Measurements from ENCODE around the gene NMRK2.

The NMRK2 gene

DNA sequence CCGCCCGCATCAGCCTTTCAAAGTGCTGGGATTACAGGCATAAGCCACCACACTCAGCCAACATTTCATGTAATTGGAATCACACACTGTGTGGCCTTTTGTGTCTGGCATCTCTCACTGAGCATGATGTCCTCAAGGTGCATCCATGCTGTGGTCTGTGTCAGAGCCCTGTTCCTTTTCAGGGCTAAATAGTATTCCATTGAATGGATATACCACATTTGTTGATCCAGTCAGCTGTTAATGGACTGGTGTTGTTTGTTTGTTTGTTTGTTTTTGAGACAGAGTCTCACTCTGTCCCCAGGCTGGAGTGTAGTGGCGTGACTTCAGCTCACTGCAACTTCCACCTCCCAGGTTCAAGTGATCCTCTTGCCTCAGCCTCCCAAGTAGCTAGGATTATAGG lies 34.4 kb upstream of the NMRK2 start:
- TF ChIP-seq, protein P1, sequence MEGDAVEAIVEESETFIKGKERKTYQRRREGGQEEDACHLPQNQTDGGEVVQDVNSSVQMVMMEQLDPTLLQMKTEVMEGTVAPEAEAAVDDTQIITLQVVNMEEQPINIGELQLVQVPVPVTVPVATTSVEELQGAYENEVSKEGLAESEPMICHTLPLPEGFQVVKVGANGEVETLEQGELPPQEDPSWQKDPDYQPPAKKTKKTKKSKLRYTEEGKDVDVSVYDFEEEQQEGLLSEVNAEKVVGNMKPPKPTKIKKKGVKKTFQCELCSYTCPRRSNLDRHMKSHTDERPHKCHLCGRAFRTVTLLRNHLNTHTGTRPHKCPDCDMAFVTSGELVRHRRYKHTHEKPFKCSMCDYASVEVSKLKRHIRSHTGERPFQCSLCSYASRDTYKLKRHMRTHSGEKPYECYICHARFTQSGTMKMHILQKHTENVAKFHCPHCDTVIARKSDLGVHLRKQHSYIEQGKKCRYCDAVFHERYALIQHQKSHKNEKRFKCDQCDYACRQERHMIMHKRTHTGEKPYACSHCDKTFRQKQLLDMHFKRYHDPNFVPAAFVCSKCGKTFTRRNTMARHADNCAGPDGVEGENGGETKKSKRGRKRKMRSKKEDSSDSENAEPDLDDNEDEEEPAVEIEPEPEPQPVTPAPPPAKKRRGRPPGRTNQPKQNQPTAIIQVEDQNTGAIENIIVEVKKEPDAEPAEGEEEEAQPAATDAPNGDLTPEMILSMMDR (IDR thresholded peaks at IDR 0.05; ENCODE audit: unreplicated experiment in 3 of 3): no peak
- Mint-ChIP-seq H3K27me3 (ENCODE audit: low read depth) (peaks cover 15% of the 10 kb centered on the region), H3K9me3 (peaks cover 3% of the 10 kb centered on the region), H3K27ac (no peak overlapping the region), H3K36me3 (ENCODE audit: low read depth) (no peaks in the 10 kb centered on the region), H3K4me1 (no peaks in the 10 kb centered on the region), H3K4me3 (no peak overlapping the region)

DNA sequence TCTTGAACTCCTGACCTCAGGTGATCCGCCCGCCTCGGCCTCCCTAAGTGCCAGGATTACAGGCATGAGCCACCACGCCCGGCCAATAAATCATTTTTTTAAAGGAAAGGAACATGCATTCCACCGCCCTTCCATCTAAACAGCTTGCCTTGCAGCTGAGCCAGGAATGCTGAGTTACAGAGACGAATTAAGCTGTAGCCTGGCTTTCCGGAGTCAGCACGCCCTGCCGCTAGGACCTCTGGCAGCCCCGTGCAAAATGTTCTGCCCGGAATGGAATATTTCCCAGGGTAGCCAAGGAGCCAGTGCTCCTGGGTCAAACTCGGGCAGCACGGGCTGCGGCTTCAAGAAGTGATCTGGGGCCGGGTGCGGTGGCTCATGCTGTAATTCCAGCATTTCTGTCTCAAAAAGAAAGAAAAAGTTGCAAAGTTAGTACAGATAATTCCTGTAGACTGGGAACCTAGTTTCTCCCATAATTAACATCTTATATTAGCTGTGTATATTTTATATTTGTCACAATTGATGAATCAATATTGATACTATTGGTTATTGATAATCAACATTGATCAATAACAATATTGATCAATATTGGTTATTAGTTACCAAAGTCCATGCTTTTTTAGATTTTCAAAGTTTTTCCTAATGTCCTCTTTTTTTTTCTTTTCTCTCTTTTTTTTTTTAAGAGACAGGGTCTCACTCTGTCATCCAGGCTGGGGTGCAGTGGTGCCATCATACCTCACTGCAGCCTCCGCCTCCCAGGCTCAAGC lies 33.2 kb upstream of the NMRK2 start:
- no peak overlapping the region for H3K4me3 Mint-ChIP-seq
- H3K27me3 Mint-ChIP-seq (ENCODE audit: low read depth): peaks cover 15% of the 10 kb centered on the region
- TF ChIP-seq, protein P1 (IDR thresholded peaks at IDR 0.05; ENCODE audit: unreplicated experiment in 3 of 3): no peak
- H3K36me3 Mint-ChIP-seq (ENCODE audit: low read depth): no peaks in the 10 kb centered on the region
- H3K9me3 Mint-ChIP-seq: peaks cover 3% of the 10 kb centered on the region
- H3K27ac Mint-ChIP-seq: no peak overlapping the region
- H3K4me1 Mint-ChIP-seq: no peaks in the 10 kb centered on the region

DNA sequence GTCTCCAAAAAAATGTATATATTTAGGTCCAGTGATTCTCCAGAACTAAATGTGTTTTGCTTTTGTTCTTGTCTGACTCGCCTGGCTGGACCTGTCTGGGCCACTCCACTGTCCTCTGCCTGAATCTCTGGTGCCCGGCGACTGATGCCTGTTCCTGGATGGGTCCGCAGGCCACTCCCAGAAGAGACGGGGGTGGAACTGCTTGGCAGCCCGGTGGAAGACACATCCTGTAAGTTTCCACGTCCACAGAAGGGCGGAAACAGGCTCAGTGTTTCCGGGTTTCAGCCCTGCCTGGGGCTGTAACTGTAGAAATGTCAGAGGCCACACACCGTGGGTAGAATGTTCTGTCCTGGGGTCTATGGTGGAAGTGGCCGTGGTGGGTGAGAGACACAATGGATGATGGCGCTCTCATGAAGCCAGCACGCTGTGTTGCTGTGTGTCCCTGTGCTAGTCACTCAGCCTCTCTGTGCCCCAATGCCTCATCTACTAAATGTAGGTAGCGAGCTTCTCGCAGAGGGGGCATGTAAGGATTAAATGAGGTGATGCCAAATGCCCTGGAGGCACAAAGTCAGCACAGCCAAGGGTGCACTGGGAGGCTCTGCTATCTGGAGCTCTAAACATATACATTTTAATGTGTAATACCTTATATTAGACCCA lies 30.4 kb upstream of the NMRK2 start:
- H3K9me3 Mint-ChIP-seq: peaks cover 3% of the 10 kb centered on the region
- H3K4me1 Mint-ChIP-seq: no peaks in the 10 kb centered on the region
- peaks cover 15% of the 10 kb centered on the region for H3K27me3 Mint-ChIP-seq (ENCODE audit: low read depth)
- TF ChIP-seq, protein P1 (IDR thresholded peaks at IDR 0.05; ENCODE audit: unreplicated experiment in 3 of 3): no peak
- no peak overlapping the region for H3K27ac Mint-ChIP-seq
- no peak overlapping the region for H3K4me3 Mint-ChIP-seq
- H3K36me3 Mint-ChIP-seq (ENCODE audit: low read depth): no peaks in the 10 kb centered on the region

DNA sequence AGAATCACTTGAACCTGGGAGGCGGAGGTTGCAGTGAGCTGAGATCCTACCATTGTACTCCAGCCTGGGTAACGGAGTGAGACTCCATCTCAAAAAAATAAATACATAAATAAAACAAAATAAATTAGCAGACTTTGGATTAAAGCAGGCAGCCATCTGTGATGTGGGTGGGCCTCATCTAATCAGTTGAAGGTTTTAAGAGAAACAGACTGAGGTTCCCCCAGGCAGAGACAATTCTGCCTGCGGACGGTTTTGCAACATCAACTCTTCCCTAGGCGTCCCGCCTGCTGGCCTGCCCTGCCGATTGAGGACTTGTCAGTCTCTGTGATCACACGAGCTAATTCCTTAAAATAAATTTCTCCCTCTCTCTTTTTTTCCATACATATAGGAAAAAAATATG lies 28.6 kb upstream of the NMRK2 start:
- H3K4me3 Mint-ChIP-seq: no peak overlapping the region
- H3K27ac Mint-ChIP-seq: no peak overlapping the region
- H3K27me3 Mint-ChIP-seq (ENCODE audit: low read depth): peaks cover 10% of the 10 kb centered on the region
- no peaks in the 10 kb centered on the region for H3K36me3 Mint-ChIP-seq (ENCODE audit: low read depth)
- no peaks in the 10 kb centered on the region for H3K4me1 Mint-ChIP-seq
- TF ChIP-seq, protein P1 (IDR thresholded peaks at IDR 0.05; ENCODE audit: unreplicated experiment in 3 of 3): no peak
- peaks cover 2% of the 10 kb centered on the region for H3K9me3 Mint-ChIP-seq

DNA sequence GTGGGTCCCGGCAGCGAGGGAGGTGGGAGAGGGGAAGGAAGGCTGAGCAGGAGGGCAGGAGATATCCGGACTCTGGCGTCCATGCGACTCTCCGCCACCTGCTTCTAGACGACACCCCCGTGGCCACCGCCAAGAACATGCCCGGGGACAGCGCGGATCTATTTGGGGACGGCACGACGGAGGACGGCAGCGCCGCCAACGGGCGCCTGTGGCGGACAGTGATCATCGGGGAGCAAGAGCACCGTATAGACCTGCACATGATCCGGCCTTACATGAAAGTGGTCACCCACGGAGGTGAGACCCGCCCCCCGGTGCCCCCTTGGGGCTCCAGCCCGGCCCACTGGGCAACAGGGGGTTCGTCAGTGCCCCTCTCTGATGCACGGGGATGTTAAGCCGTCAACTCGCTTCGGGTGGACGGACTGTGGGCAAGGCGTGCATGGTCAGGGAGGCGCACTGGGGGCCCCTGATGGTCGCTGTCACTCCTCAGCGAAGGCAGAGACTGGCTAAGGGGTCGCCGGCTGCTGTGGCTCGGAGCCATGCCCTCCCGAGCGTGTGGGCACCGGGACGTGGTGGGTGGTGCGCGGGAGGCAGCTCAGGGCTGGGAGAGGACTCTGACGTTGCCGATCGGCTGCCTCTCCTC lies 25.1 kb upstream of the NMRK2 start:
- Mint-ChIP-seq H3K36me3 (ENCODE audit: low read depth) (no peaks in the 10 kb centered on the region), H3K4me3 (no peak overlapping the region), H3K4me1 (no peaks in the 10 kb centered on the region), H3K27me3 (ENCODE audit: low read depth) (peaks cover 7% of the 10 kb centered on the region), H3K27ac (no peak overlapping the region), H3K9me3 (peaks cover 9% of the 10 kb centered on the region)
- TF ChIP-seq, protein P1 (IDR thresholded peaks at IDR 0.05; ENCODE audit: unreplicated experiment in 3 of 3): no peak

Data from nephron (organoid).